Kidney (tissue), 14 donors: ENCODE data around the gene SCYL3. TPM values are rescaled to one million over a fixed set of nuclear protein-coding genes. Genes with fewer than 3 reads are reported as not detected.
A peak's percentile ranks its signal among the peaks of the same experiment; 100 is the strongest.

Source experiments
- DNase-seq, 5 donors: peaks; one replicate each; pipeline ENCODE4 v3.0.0-alpha.2; 2013 to 2020
- FAIRE-seq: peaks from 2 replicates; lab custom pipeline; 2012; peaks lifted over from hg19 to GRCh38; lab: Jason Lieb, UNC
- H3K27ac ChIP-seq, 2 donors: one replicate each; pipeline ENCODE4 v1.7.0; 2013; ENCODE audit warnings: low read depth in 2 of 2, low read length in 2 of 2, inconsistent platforms in 1 of 2
- H3K27me3 ChIP-seq: one replicate; pipeline ENCODE4 v1.7.1; 2013; ENCODE audit warnings: low read length, inconsistent platforms; ENCODE audit not compliant: control insufficient read depth, insufficient read depth
- H3K36me3 ChIP-seq, 3 donors: one replicate each; pipeline versions ENCODE4 v1.7.0 to v1.7.1; 2013; ENCODE audit warnings: low read length in 3 of 3, control low read depth in 1 of 3, inconsistent platforms in 1 of 3; ENCODE audit not compliant: insufficient read depth in 3 of 3, control insufficient read depth in 2 of 3
- H3K4me1 ChIP-seq, 3 donors: one replicate each; pipeline versions ENCODE4 v1.7.0 to v1.7.1; 2013; ENCODE audit warnings: low read length in 3 of 3, inconsistent platforms in 1 of 3, low read depth in 1 of 3; ENCODE audit not compliant: control insufficient read depth in 2 of 3, insufficient read depth in 2 of 3
- H3K4me3 ChIP-seq, 3 donors: one replicate each; pipeline versions ENCODE4 v1.7.0 to v1.8.1; 2013; ENCODE audit warnings: low read length in 3 of 3, control low read depth in 1 of 3, inconsistent platforms in 1 of 3
- H3K9ac ChIP-seq, 3 donors: one replicate each; pipeline versions ENCODE4 v1.7.0 to v1.7.1; 2013; ENCODE audit warnings: low read length in 3 of 3, control low read depth in 1 of 3, inconsistent platforms in 1 of 3
- H3K9me3 ChIP-seq, 3 donors: one replicate each; pipeline versions ENCODE4 v1.7.0 to v1.7.1; 2013; ENCODE audit warnings: low read length in 3 of 3, control low read depth in 1 of 3, inconsistent platforms in 1 of 3; ENCODE audit not compliant: control insufficient read depth in 2 of 3, insufficient read depth in 1 of 3
- intact Hi-C: fragments of 100-400 bp; cut with DNase I; formaldehyde crosslinking; loops from one replicate; pipeline ENCODE4 v1.11.1; 2022
- polyA plus RNA-seq: library from polyadenylated mRNA; stranded (reverse); fragments of 350-450 nt; fragmentation: Illumina TruSeq; extraction: RNeasy Lipid Tissue Mini Kit (QIAGEN cat#74804); gene quantifications from one replicate; pipeline ENCODE4 v1.2.3, GENCODE V29; 2014; ENCODE audit warnings: low read depth, low replicate concordance; ENCODE audit not compliant: insufficient read depth
- total RNA-seq: library from RNA; stranded (reverse); fragmentation: NEBNext Ultra II Directional; extraction: Animal tissue kit (Norgen Biotek cat#: 25700); gene quantifications from one replicate; pipeline ENCODE4 v1.2.1, GENCODE V29; 2021
- TF ChIP-seq, protein P1 (sequence below): IDR thresholded peaks from 3 replicates; pipeline ENCODE4 v1.5.1; 2012; ENCODE audit warnings: mild to moderate bottlenecking, moderate library complexity, borderline replicate concordance; ENCODE audit not compliant: insufficient read depth; ENCODE audit errors: extremely low read depth
- donor health status: control.
- donor health status: control.
- donor health status: control.
- donor health status: control.
- donor health status: control.
- donor health status: DM: yes; HTN: yes; CAD: no.
- donor health status: Normal renal cell carcinoma (clear cell type).

SCYL3 gene
- total and polyA plus RNA-seq, 2 donors from 2014 or later = 5.6 to 14.8 TPM

DNA sequence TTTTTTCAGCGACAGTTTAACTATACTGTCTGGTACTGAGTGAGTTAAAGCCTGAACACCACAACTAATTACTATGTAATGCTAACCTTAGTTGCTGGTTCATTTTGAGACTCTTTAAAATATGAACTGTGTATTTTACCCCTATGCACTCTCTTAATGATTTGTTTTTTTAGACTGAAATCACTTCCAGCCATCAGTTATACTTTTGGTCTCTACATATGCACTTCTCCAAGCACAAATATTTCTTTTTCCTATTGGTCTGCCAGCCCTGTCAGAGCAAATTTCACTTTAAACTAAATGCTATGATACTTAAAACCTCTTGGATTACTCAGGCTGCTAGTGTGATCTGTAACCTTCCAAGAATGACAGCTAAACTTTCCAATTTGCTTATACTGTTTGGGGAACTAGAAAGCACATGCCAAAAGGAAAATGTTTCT is 38.1 kb upstream of the SCYL3 start:
- FAIRE-seq (no peak), DNase-seq (peak in 2 of 5 donors; percentile 11)
- TF ChIP-seq, protein P1, sequence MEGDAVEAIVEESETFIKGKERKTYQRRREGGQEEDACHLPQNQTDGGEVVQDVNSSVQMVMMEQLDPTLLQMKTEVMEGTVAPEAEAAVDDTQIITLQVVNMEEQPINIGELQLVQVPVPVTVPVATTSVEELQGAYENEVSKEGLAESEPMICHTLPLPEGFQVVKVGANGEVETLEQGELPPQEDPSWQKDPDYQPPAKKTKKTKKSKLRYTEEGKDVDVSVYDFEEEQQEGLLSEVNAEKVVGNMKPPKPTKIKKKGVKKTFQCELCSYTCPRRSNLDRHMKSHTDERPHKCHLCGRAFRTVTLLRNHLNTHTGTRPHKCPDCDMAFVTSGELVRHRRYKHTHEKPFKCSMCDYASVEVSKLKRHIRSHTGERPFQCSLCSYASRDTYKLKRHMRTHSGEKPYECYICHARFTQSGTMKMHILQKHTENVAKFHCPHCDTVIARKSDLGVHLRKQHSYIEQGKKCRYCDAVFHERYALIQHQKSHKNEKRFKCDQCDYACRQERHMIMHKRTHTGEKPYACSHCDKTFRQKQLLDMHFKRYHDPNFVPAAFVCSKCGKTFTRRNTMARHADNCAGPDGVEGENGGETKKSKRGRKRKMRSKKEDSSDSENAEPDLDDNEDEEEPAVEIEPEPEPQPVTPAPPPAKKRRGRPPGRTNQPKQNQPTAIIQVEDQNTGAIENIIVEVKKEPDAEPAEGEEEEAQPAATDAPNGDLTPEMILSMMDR = no peak
- no peaks in the 10 kb centered on the region for H3K4me1 ChIP-seq
- intact Hi-C loops = no loop called here
- H3K27me3 ChIP-seq = no peaks in the 10 kb centered on the region
- no peak overlapping the region for H3K27ac ChIP-seq
- H3K9me3 ChIP-seq = no peaks in the 10 kb centered on the region
- no peaks in the 10 kb centered on the region for H3K36me3 ChIP-seq
- H3K9ac ChIP-seq = no peak overlapping the region
- no peak overlapping the region for H3K4me3 ChIP-seq

DNA sequence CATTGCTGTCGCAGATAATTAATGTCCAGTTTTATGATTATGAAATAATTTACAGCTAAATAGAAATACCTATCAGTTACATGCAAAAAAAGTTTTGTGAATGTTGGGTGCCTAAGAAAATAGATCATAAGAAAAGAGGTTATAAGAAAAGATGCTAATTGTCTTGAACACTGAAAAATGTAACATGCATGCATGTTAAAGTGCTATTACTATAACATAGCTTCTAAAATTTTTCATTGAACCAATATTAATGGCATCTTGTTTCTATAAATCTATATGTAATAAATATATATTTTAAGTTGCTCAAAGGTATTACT is 35.5 kb upstream of the SCYL3 start:
- DNase-seq (no peak), FAIRE-seq (no peak)
- no peaks in the 10 kb centered on the region for H3K36me3 ChIP-seq
- H3K9me3 ChIP-seq = no peaks in the 10 kb centered on the region
- H3K4me1 ChIP-seq = no peaks in the 10 kb centered on the region
- no peak overlapping the region for H3K9ac ChIP-seq
- intact Hi-C loops = no loop called here
- H3K27ac ChIP-seq = no peak overlapping the region
- H3K4me3 ChIP-seq = no peak overlapping the region
- TF ChIP-seq, protein P1 = no peak
- H3K27me3 ChIP-seq = no peaks in the 10 kb centered on the region

DNA sequence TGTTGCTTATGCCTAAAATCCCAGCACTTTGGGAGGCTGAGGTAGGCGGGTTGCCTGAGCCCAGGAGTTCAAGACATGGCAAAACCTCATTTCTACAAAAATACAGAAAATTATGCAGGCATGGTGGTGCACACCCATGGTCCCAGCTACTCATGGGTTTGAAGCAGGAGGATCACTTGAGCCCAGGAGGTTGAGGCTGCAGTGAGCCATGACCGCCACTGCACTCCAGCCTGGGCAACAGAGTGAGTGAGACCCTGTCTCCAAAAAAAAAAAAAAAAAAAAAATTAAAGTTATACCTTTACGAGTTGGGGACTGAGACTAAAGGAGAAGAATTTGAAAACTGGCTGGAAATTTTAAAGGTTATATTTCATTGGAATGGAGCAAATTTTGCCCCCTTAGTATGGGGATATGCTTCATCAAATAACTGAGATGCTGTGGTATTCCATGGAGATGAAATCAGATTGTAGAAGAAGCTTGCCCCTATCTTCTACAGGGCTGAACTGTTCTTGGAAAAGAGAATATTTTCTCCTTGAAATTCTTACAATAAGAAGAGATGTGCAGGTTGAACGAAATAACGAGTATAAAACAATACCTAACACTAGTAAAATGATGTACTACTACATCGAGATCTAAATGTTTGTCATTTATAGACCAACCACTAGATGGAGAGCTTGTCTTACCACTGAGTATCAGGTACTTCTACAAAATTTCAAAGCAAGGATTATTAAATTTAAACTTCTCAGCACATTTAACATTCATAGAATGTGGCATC is 34.9 kb upstream of the SCYL3 start:
- intact Hi-C loops = no loop called here
- H3K4me1 ChIP-seq = no peaks in the 10 kb centered on the region

More for the DNA sequence above, 34.9 kb upstream of the SCYL3 start:
- TF ChIP-seq, protein P1 = peak; percentile 58
- Histone ChIP-seq H3K9ac (no peak overlapping the region), H3K4me3 (no peak overlapping the region), H3K36me3 (no peaks in the 10 kb centered on the region), H3K27me3 (no peaks in the 10 kb centered on the region), H3K9me3 (no peaks in the 10 kb centered on the region), H3K27ac (no peak overlapping the region)
- peak in 2 of 5 donors; percentile 54 to 71 for DNase-seq
- FAIRE-seq = peak; percentile 90
